IMR-90 (cell line): ENCODE measurements around the gene NMB. TPM values are rescaled to one million over a fixed set of nuclear protein-coding genes. Genes with fewer than 3 reads are reported as not detected.

ENCODE experiments used
- ATAC-seq: fragments of 200-7000 bp; cut with Tn5 transposase; 2 replicates; pipeline ENCODE4 v1.9.1; 2020; ENCODE audit warnings: low read depth, mild to moderate bottlenecking, moderate library complexity
- BruUV-seq: library from RNA; stranded (reverse); fragments of 400-500 nt; replicated peaks from 2 replicates; lab custom pipeline; 2021; lab: Mats Ljungman, UMichigan
- CTCF ChIA-PET: fragments of 300-600 bp; formaldehyde crosslinking; extraction: SDS; loops from one replicate; lab custom pipeline; 2021; ENCODE audit warnings: antibody characterized with exemption; lab: Yijun Ruan, JAX
- POLR2A ChIA-PET: fragments of 300-600 bp; sonication (Branson Sonifier 250); formaldehyde crosslinking; loops from one replicate; lab custom pipeline; 2022; ENCODE audit warnings: antibody characterized with exemption; ENCODE audit not compliant: unreplicated experiment; lab: Charles Lee
- DNase-seq: peaks from one replicate; pipeline ENCODE4 v3.0.0; 2013
- H2AFZ ChIP-seq: replicated peaks from 2 replicates; pipeline ENCODE3; 2013; ENCODE audit warnings: low read length, mild to moderate bottlenecking; ENCODE audit not compliant: poor library complexity
- H2AK5ac ChIP-seq: 2 replicates; pipeline ENCODE4 v1.6.1; 2013; ENCODE audit warnings: low read depth, low read length, inconsistent platforms
- H2AK9ac ChIP-seq: replicated peaks from 2 replicates; pipeline ENCODE3; 2013; ENCODE audit warnings: mild to moderate bottlenecking, low read depth, low read length, moderate library complexity; ENCODE audit not compliant: poor library complexity
- H2BK120ac ChIP-seq: 2 replicates; pipeline ENCODE4 v1.6.1; 2013; ENCODE audit warnings: low read depth, low read length, inconsistent platforms
- H2BK15ac ChIP-seq: 3 replicates; pipeline ENCODE4 v1.6.1; 2013; ENCODE audit warnings: low read depth, low read length, inconsistent platforms
- H2BK20ac ChIP-seq: 2 replicates; pipeline ENCODE4 v1.6.1; 2013; ENCODE audit warnings: low read depth, mild to moderate bottlenecking, inconsistent platforms, low read length, moderate library complexity
- H2BK5ac ChIP-seq: 2 replicates; pipeline ENCODE4 v1.6.1; 2013; ENCODE audit warnings: mild to moderate bottlenecking, low read depth, low read length, inconsistent platforms; ENCODE audit not compliant: poor library complexity, severe bottlenecking
- H3K14ac ChIP-seq: replicated peaks from 2 replicates; pipeline ENCODE4 v1.6.1; 2013; ENCODE audit warnings: low read depth, low read length, inconsistent platforms
- H3K18ac ChIP-seq: 2 replicates; pipeline ENCODE4 v1.6.1; 2013; ENCODE audit warnings: low read depth, low read length, control low read depth
- H3K23ac ChIP-seq: 2 replicates; pipeline ENCODE4 v1.6.1; 2013; ENCODE audit warnings: low read depth, low read length, inconsistent platforms
- H3K27ac ChIP-seq: 2 replicates; pipeline ENCODE4 v1.5.1; 2013; ENCODE audit warnings: mild to moderate bottlenecking, control low read depth, low read length; ENCODE audit not compliant: insufficient read depth
- H3K27me3 ChIP-seq: 2 replicates; pipeline ENCODE4 v1.6.1; 2013; ENCODE audit warnings: low read length; ENCODE audit not compliant: control insufficient read depth, insufficient read depth
- H3K36me3 ChIP-seq: 2 replicates; pipeline ENCODE4 v1.6.1; 2013; ENCODE audit warnings: low read length, mixed read lengths; ENCODE audit not compliant: control insufficient read depth, insufficient read depth
- H3K4ac ChIP-seq: 2 replicates; pipeline ENCODE4 v1.6.1; 2013; ENCODE audit warnings: low read depth, low read length, inconsistent platforms
- H3K4me1 ChIP-seq: 2 replicates; pipeline ENCODE4 v1.6.1; 2013; ENCODE audit warnings: low read length, mixed read lengths; ENCODE audit not compliant: control insufficient read depth, insufficient read depth
- H3K4me2 ChIP-seq: 2 replicates; pipeline ENCODE4 v1.6.1; 2013; ENCODE audit warnings: low read depth, mild to moderate bottlenecking, control low read depth, low read length, moderate library complexity
- H3K4me3 ChIP-seq: 2 replicates; pipeline ENCODE4 v1.5.1; 2013; ENCODE audit warnings: low read depth, mild to moderate bottlenecking, control low read depth, low read length, moderate library complexity; ENCODE audit not compliant: insufficient read depth
- H3K56ac ChIP-seq: 2 replicates; pipeline ENCODE4 v1.6.1; 2013; ENCODE audit warnings: low read length, inconsistent platforms; ENCODE audit not compliant: insufficient read depth; ENCODE audit errors: extremely low read depth
- H3K79me1 ChIP-seq, 2 experiments: 2 replicates each; pipeline ENCODE4 v1.6.1; 2013; ENCODE audit warnings: low read length in 2 of 2, inconsistent platforms in 1 of 2, low read depth in 1 of 2
- H3K9ac ChIP-seq: 2 replicates; pipeline ENCODE4 v1.6.1; 2013; ENCODE audit warnings: low read depth, low read length, control low read depth
- H3K9me1 ChIP-seq: 2 replicates; pipeline ENCODE4 v1.6.1; 2013; ENCODE audit warnings: low read length, inconsistent platforms; ENCODE audit not compliant: insufficient read depth
- H3K9me3 ChIP-seq: 2 replicates; pipeline ENCODE4 v1.6.1; 2013; ENCODE audit warnings: low read length; ENCODE audit not compliant: control insufficient read depth, insufficient read depth
- H4K20me1 ChIP-seq: 2 replicates; pipeline ENCODE4 v1.6.1; 2013; ENCODE audit warnings: low read length, inconsistent platforms; ENCODE audit not compliant: insufficient read depth
- H4K5ac ChIP-seq: 2 replicates; pipeline ENCODE4 v1.6.1; 2013; ENCODE audit warnings: mild to moderate bottlenecking, low read depth, low read length, control low read depth
- H4K8ac ChIP-seq, 2 experiments: 2 replicates each; pipeline ENCODE4 v1.6.1; 2013; ENCODE audit warnings: low read depth in 2 of 2, low read length in 2 of 2, control low read depth in 1 of 2, inconsistent platforms in 1 of 2
- H4K91ac ChIP-seq: 2 replicates; pipeline ENCODE4 v1.6.1; 2013; ENCODE audit warnings: low read depth, low read length, inconsistent platforms; ENCODE audit not compliant: insufficient read depth
- BHLHE40 ChIP-seq: fragments of 150-350 bp; IDR thresholded peaks from 2 replicates; pipeline ENCODE4 v1.6.1; 2016; ENCODE audit warnings: mild to moderate bottlenecking, low read depth, low read length
- CEBPB ChIP-seq: IDR thresholded peaks from 2 replicates; pipeline ENCODE4 v1.6.1; 2012; ENCODE audit warnings: low read depth, low read length, improper control_type of control experiment
- FOS ChIP-seq: fragments of 150-350 bp; IDR thresholded peaks from 2 replicates; pipeline ENCODE4 v1.6.1; 2016; ENCODE audit warnings: low read depth, low read length
- MAFK ChIP-seq: IDR thresholded peaks from 2 replicates; pipeline ENCODE4 v1.6.1; 2012; ENCODE audit warnings: low read depth, low read length, improper control_type of control experiment
- MAZ ChIP-seq: IDR thresholded peaks from 2 replicates; pipeline ENCODE4 v1.6.1; 2012; ENCODE audit warnings: low read depth, mild to moderate bottlenecking, low read length, improper control_type of control experiment, moderate library complexity, borderline replicate concordance
- NFE2L2 ChIP-seq: fragments of 150-350 bp; IDR thresholded peaks from 2 replicates; pipeline ENCODE4 v1.6.1; 2016; ENCODE audit warnings: low read depth, mild to moderate bottlenecking, low read length
- POLR2A ChIP-seq: IDR thresholded peaks from 2 replicates; pipeline ENCODE4 v1.6.1; 2012; ENCODE audit warnings: mild to moderate bottlenecking, low read depth, low read length
- RAD21 ChIP-seq: IDR thresholded peaks from 2 replicates; pipeline ENCODE4 v1.6.1; 2012; ENCODE audit warnings: low read length, improper control_type of control experiment
- RCOR1 ChIP-seq: IDR thresholded peaks from 2 replicates; pipeline ENCODE4 v1.6.1; 2012; ENCODE audit warnings: mild to moderate bottlenecking, low read length, improper control_type of control experiment; ENCODE audit not compliant: insufficient replicate concordance
- RFX5 ChIP-seq: IDR thresholded peaks from 2 replicates; pipeline ENCODE4 v1.8.0; 2012; ENCODE audit warnings: low read depth, mild to moderate bottlenecking, low read length, moderate library complexity
- WGBS, 2 experiments: methylation state at CpG; one replicate each; pipeline versions ENCODE4 v1.1.5 to v1.1.7; 2013; ENCODE audit warnings: missing lambda C conversion rate in 2 of 2; ENCODE audit not compliant: insufficient read length in 1 of 2; ENCODE audit errors: extremely low coverage in 2 of 2; 5-methylcytosine and 5-hydroxymethylcytosine counted together
- dilution Hi-C: fragments of 300-500 bp; cut with HindIII; formaldehyde crosslinking; loops from one replicate; pipeline ENCODE4 v1.14.3; 2018; ENCODE audit warnings: low sequenced_read_pairs; ENCODE audit not compliant: unreplicated experiment
- in situ Hi-C: fragments of 300-500 bp; cut with MboI; formaldehyde crosslinking; loops from 3 replicates; pipeline ENCODE4 v1.14.3; 2019; ENCODE audit warnings: low sequenced_read_pairs, inconsistent platforms, mixed read lengths
- intact Hi-C: fragments of 100-400 bp; cut with micrococcal nuclease; formaldehyde crosslinking; loops from 2 replicates; pipeline ENCODE4 v1.10.0; 2022
- polyA plus RNA-seq, 3 experiments: library from polyadenylated mRNA; depleted of rRNA; stranded (reverse); fragments of >200 nt; gene quantifications; 2 replicates each; pipeline ENCODE4 v1.2.3, GENCODE V29; 2012; ENCODE audit warnings: low replicate concordance in 1 of 3
- total RNA-seq: library from RNA; depleted of rRNA; stranded (reverse); fragments of >200 nt; gene quantifications from 2 replicates; pipeline ENCODE4 v1.2.3, GENCODE V29; 2012
- TF ChIP-seq, protein P1 (sequence below): fragments of 150-350 bp; IDR thresholded peaks from 2 replicates; pipeline ENCODE4 v1.6.1; 2016; ENCODE audit warnings: low read depth, mild to moderate bottlenecking, low read length, moderate library complexity, borderline replicate concordance
- TF ChIP-seq, protein P2 (sequence below): conservative IDR thresholded peaks from 2 replicates; pipeline ENCODE4 v1.5.1; 2012; ENCODE audit warnings: mild to moderate bottlenecking, low read depth, low read length, improper control_type of control experiment
- TF ChIP-seq, protein P3 (sequence below): fragments of 150-350 bp; IDR thresholded peaks from 2 replicates; pipeline ENCODE4 v1.6.1; 2017; ENCODE audit warnings: mild to moderate bottlenecking, antibody characterized with exemption, low read length, low read depth

Gene NMB
- total and polyA plus RNA-seq, 2 of the 4 experiments (the other 2 are of a cell fraction): 1.3 to 3.8 TPM

DNA sequence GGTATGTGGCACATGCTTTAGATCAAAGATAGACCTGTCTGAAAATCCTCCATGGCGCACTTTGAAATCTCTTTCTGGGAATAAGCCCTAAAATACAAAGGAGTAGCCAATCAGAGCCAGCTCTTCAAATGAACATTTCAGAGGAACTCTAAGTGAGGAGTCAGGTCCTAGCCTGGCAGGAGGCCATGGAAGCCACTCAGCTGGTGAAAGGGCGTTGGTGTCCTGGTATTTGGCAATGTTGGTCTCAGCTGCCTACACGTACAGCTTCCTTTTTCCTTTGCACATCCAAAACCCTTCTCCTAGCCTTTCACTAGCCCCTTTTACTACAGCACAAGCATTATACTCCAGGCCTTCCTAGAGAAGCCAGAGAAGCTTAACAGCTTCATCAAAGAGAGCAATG is 9.5 kb downstream of the NMB start:
- no peak for DNase-seq
- ChIA-PET CTCF (no interaction called here), POLR2A (interaction anchor here (0.6 kb wide), 1 partner anchor 24 kb away, joined by 12 read pairs; no protein-coding TSS in a partner anchor)
- no peak for ATAC-seq
- Histone ChIP-seq H3K4ac (no peak overlapping the region), H3K9ac (no peak overlapping the region), H3K4me3 (no peak overlapping the region), H4K91ac (no peak overlapping the region), H3K14ac (no peak overlapping the region), H3K4me2 (no peak overlapping the region), H2AFZ (no peak overlapping the region), H3K36me3 (peaks cover 53% of the 10 kb centered on the region), H3K56ac (no peak overlapping the region), H2BK5ac (no peak overlapping the region), H2BK120ac (no peak overlapping the region), H3K27ac (no peak overlapping the region), H2AK5ac (no peak overlapping the region), H3K9me1 (peaks cover 9% of the 10 kb centered on the region), H4K20me1 (peaks cover 5% of the 10 kb centered on the region; the same call in 1 of the 2 replicates), H3K23ac (no peak overlapping the region), H4K5ac (no peak overlapping the region), H3K9me3 (no peaks in the 10 kb centered on the region), H3K79me1 (peaks cover 26 to 48% of the 10 kb centered on the region in 2 experiments), H4K8ac (no peak overlapping the region), H3K27me3 (no peaks in the 10 kb centered on the region), H3K18ac (no peak overlapping the region), H2BK20ac (no peak overlapping the region), H2AK9ac (no peak overlapping the region), H2BK15ac (no peak overlapping the region), H3K4me1 (peaks cover 3% of the 10 kb centered on the region)
- dilution Hi-C loops: no loop called here
- BruUV-seq: no TSS peak
- no CpG with 5 or more reads among the region's 3 CpGs for WGBS, 2 experiments
- in situ Hi-C loops: no loop called here
- TF ChIP-seq CEBPB (no peak), BHLHE40 (no peak), POLR2A (no peak), RFX5 (no peak), MAFK (no peak), NFE2L2 (no peak), RAD21 (no peak), RCOR1 (no peak), FOS (no peak), MAZ (no peak)
- TF ChIP-seq, protein P1, sequence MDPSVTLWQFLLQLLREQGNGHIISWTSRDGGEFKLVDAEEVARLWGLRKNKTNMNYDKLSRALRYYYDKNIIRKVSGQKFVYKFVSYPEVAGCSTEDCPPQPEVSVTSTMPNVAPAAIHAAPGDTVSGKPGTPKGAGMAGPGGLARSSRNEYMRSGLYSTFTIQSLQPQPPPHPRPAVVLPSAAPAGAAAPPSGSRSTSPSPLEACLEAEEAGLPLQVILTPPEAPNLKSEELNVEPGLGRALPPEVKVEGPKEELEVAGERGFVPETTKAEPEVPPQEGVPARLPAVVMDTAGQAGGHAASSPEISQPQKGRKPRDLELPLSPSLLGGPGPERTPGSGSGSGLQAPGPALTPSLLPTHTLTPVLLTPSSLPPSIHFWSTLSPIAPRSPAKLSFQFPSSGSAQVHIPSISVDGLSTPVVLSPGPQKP: no peak
- TF ChIP-seq, protein P2, sequence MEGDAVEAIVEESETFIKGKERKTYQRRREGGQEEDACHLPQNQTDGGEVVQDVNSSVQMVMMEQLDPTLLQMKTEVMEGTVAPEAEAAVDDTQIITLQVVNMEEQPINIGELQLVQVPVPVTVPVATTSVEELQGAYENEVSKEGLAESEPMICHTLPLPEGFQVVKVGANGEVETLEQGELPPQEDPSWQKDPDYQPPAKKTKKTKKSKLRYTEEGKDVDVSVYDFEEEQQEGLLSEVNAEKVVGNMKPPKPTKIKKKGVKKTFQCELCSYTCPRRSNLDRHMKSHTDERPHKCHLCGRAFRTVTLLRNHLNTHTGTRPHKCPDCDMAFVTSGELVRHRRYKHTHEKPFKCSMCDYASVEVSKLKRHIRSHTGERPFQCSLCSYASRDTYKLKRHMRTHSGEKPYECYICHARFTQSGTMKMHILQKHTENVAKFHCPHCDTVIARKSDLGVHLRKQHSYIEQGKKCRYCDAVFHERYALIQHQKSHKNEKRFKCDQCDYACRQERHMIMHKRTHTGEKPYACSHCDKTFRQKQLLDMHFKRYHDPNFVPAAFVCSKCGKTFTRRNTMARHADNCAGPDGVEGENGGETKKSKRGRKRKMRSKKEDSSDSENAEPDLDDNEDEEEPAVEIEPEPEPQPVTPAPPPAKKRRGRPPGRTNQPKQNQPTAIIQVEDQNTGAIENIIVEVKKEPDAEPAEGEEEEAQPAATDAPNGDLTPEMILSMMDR: no peak
- TF ChIP-seq, protein P3, sequence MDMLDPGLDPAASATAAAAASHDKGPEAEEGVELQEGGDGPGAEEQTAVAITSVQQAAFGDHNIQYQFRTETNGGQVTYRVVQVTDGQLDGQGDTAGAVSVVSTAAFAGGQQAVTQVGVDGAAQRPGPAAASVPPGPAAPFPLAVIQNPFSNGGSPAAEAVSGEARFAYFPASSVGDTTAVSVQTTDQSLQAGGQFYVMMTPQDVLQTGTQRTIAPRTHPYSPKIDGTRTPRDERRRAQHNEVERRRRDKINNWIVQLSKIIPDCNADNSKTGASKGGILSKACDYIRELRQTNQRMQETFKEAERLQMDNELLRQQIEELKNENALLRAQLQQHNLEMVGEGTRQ: no peak
- intact Hi-C loops: no loop called here
